Endodermal cell (in vitro differentiated cells): ENCODE data around the gene ORC1. TPM values are rescaled to one million over a fixed set of nuclear protein-coding genes. Genes with fewer than 3 reads are reported as not detected.

Source experiments
- DNase-seq: peaks from one replicate; pipeline ENCODE4 v3.0.0-alpha.2; 2017
- H3K27ac ChIP-seq: 2 replicates; pipeline ENCODE4 v1.5.1; 2013; ENCODE audit warnings: mild to moderate bottlenecking, low read depth, low read length, moderate library complexity
- H3K27me3 ChIP-seq: 2 replicates; pipeline ENCODE4 v1.6.1; 2013; ENCODE audit warnings: mild to moderate bottlenecking, low read length, moderate library complexity; ENCODE audit not compliant: insufficient read depth, control insufficient read depth, poor library complexity, severe bottlenecking
- H3K36me3 ChIP-seq: 2 replicates; pipeline ENCODE4 v1.7.0; 2013; ENCODE audit warnings: mild to moderate bottlenecking, low read length, moderate library complexity; ENCODE audit not compliant: control insufficient read depth, insufficient read depth
- H3K4me1 ChIP-seq: one replicate; pipeline ENCODE4 v1.7.0; 2013; ENCODE audit warnings: low read length; ENCODE audit not compliant: control insufficient read depth, insufficient read depth
- H3K4me3 ChIP-seq: 2 replicates; pipeline ENCODE4 v1.5.1; 2013; ENCODE audit warnings: mild to moderate bottlenecking, low read length, moderate library complexity
- H3K9ac ChIP-seq: 2 replicates; pipeline ENCODE4 v1.6.1; 2013; ENCODE audit warnings: mild to moderate bottlenecking, low read length, moderate library complexity; ENCODE audit not compliant: poor library complexity, severe bottlenecking; ENCODE audit errors: extremely low read depth
- H3K9me3 ChIP-seq: 2 replicates; pipeline ENCODE4 v1.6.1; 2013; ENCODE audit warnings: mild to moderate bottlenecking, low read length, moderate library complexity; ENCODE audit not compliant: control insufficient read depth
- H3K27ac Mint-ChIP-seq: 2 replicates; pipeline ENCODE4 v1.8.0; 2020; ENCODE audit warnings: mixed read lengths
- H3K27me3 Mint-ChIP-seq: 2 replicates; pipeline ENCODE4 v1.8.0; 2021; ENCODE audit warnings: mild to moderate bottlenecking, mixed read lengths; ENCODE audit not compliant: insufficient read depth
- H3K36me3 Mint-ChIP-seq: 2 replicates; pipeline ENCODE4 v1.8.0; 2020; ENCODE audit warnings: low read depth, mixed read lengths
- H3K4me1 Mint-ChIP-seq: 2 replicates; pipeline ENCODE4 v1.8.0; 2020; ENCODE audit warnings: mixed read lengths
- H3K4me3 Mint-ChIP-seq: 2 replicates; pipeline ENCODE4 v1.8.0; 2020; ENCODE audit warnings: mild to moderate bottlenecking, moderate library complexity, mixed read lengths
- H3K9me3 Mint-ChIP-seq: 2 replicates; pipeline ENCODE4 v1.8.0; 2020; ENCODE audit warnings: mild to moderate bottlenecking, mixed read lengths
- WGBS, 2 experiments: methylation state at CpG; one replicate each; pipeline versions ENCODE4 v1.1.5 to v1.1.7; 2013; ENCODE audit warnings: missing lambda C conversion rate in 2 of 2, mixed read lengths in 1 of 2; ENCODE audit not compliant: insufficient coverage in 1 of 2, insufficient read length in 1 of 2; 5-methylcytosine and 5-hydroxymethylcytosine counted together
- long read RNA-seq, 4 experiments: library from polyadenylated mRNA in 2 of 4; library from RNA in 1 of 4; library from capped mRNA in 1 of 4; stranded (forward) in 3 of 4; unstranded in 1 of 4; transcript quantifications; one replicate each; pipeline ENCODE4 v2.0.0, GENCODE V29; 2020 to 2021; ENCODE audit warnings: inconsistent platforms in 1 of 4
- polyA plus RNA-seq, 2 experiments: library from polyadenylated mRNA; stranded (reverse); fragments of 50-300 nt; gene quantifications; one replicate each; pipeline ENCODE4 v1.2.3, GENCODE V29; 2013
- total RNA-seq, 2 donors: library from RNA; stranded (reverse); fragmentation: NEBNext Ultra II Directional in 1 of 2; extraction: Animal tissue kit (Norgen Biotek cat#: 25700) in 1 of 2; gene quantifications; 2 replicates in 1 of 2; 3 replicates in 1 of 2; pipeline ENCODE4 v1.2.1, GENCODE V29; 2021
- TF ChIP-seq, protein P1 (sequence below): fragments of 200-600 bp; sonication (generic); conservative IDR thresholded peaks from 2 replicates; pipeline ENCODE4 v1.5.0; 2021; ENCODE audit warnings: antibody characterized with exemption, mild to moderate bottlenecking

ORC1 gene
- 10 to 100 TPM; 23.0 to 25.5 TPM for total RNA-seq
- polyA plus RNA-seq (2013, experiment 1 of 2) = 24.6 TPM
- polyA plus RNA-seq (2013, experiment 2 of 2) = 22.5 TPM
- long read RNA-seq, experiment 1, partial matches to known transcripts = 2 of 10 reads
- long read RNA-seq, experiment 1, other reads (novel, unspliced or antisense) = 4 of 10 reads
- long read RNA-seq, experiment 2, transcript ORC1-202 (17 exons, 3,157 nt) = major isoform, 26 of 38 reads
- long read RNA-seq, experiment 2, partial matches to known transcripts = 4 of 38 reads
- long read RNA-seq, experiment 2, other reads (novel, unspliced or antisense) = 6 of 38 reads
- long read RNA-seq, experiment 3, transcript ORC1-202 (17 exons, 3,157 nt) = major isoform, 129 of 207 reads
- long read RNA-seq, experiment 3, transcript ORC1-201 (17 exons, 3,080 nt) = minor isoform, 30 of 207 reads
- long read RNA-seq, experiment 3, partial matches to known transcripts = 15 of 207 reads
- long read RNA-seq, experiment 3, other reads (novel, unspliced or antisense) = 33 of 207 reads
- long read RNA-seq, experiment 4, partial matches to known transcripts = 0 of 3 reads
- long read RNA-seq, experiment 4, other reads (novel, unspliced or antisense) = 1 of 3 reads

DNA sequence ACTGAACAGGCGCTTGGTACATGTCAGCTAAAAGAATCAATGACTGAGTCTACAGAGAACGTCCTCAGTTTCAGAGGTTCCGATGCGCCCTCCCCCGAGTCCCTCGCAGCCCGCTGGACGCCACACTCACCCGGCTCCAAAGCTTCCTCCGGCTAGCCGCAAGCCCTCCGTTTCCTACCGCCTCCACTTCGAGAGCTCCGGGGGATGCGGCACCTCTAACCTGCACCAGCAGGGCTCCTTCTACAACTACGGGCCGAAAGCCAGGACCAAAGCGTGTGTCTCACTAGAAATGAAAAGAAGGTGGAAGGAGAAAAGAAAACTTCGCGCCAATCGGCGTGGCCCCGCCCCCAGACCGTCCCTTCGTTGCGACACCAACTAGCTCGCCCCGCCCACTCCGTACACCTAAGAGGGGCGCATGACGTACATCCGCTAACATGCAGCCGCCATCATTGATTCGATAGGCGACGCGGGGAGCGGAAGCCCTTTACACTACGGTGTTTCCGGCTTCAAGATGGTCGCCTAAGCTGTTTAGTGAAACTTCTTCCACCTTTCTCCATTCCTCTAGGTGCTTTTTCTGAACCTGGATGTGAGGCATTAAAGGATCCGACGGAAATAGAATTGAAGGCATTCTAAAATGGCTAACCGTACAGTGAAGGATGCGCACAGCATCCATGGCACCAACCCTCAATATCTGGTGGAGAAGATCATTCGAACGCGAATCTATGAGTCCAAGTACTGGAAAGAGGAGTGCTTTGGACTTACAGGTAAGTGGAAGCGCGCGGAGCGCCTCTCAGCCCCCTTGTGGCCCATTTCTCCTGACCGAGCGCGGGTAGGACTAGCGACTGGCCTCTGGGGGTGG lies at the start of gene ORC1, which contains the start of gene PRPF38A:
Gene ORC1 (minus strand): TSS at position 308 of the 859 bp plus-strand sequence. CDS start 2,200 bp downstream, outside the sequence.
Gene PRPF38A (plus strand): TSS at position 487 of the 859 bp plus-strand sequence. CDS start 148 bp downstream, at position 635.
- Histone ChIP-seq H3K9ac (peak within 1 kb of the TSS; percentile 97), H3K9me3 (no peaks in the 10 kb centered on the region), H3K27ac (peak within 1 kb of the TSS; percentile 93), H3K27me3 (no peaks in the 10 kb centered on the region), H3K4me3 (peak within 1 kb of the TSS; percentile 97), H3K36me3 (peaks cover 50% of the 10 kb centered on the region), H3K4me1 (no peaks in the 10 kb centered on the region)
- Mint-ChIP-seq H3K36me3 (peaks cover 52% of the 10 kb centered on the region), H3K9me3 (no peaks in the 10 kb centered on the region), H3K27ac (peak within 1 kb of the TSS; percentile 99), H3K27me3 (no peaks in the 10 kb centered on the region), H3K4me3 (peak within 1 kb of the TSS; percentile 96), H3K4me1 (peaks cover 16% of the 10 kb centered on the region)
- WGBS, 2 experiments = 0% methylated on average over 11 to 57 of the region's 57 CpGs
- TF ChIP-seq, protein P1, sequence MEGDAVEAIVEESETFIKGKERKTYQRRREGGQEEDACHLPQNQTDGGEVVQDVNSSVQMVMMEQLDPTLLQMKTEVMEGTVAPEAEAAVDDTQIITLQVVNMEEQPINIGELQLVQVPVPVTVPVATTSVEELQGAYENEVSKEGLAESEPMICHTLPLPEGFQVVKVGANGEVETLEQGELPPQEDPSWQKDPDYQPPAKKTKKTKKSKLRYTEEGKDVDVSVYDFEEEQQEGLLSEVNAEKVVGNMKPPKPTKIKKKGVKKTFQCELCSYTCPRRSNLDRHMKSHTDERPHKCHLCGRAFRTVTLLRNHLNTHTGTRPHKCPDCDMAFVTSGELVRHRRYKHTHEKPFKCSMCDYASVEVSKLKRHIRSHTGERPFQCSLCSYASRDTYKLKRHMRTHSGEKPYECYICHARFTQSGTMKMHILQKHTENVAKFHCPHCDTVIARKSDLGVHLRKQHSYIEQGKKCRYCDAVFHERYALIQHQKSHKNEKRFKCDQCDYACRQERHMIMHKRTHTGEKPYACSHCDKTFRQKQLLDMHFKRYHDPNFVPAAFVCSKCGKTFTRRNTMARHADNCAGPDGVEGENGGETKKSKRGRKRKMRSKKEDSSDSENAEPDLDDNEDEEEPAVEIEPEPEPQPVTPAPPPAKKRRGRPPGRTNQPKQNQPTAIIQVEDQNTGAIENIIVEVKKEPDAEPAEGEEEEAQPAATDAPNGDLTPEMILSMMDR = peak; percentile 84
- peak; percentile 98 for DNase-seq

DNA sequence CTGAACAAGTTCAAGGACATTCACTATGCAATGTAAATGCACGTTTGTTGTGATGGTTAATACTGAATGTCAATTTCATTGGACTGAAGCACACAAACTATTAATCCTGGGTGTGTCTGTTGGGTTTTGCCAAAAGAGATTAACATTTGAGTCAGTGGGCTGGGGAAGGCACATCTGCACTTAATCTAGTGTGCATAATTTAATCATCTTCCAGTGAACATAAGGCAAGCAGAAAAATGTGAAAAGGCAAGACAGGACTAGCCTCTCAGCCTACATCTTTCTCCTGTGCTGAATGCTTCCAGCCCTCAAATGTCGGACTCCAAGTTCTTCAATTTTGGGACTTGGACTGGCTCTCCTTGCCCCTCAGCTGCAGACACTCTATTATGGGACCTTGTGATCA lies 40.2 kb upstream of the ORC1 start:
- Mint-ChIP-seq H3K27me3 (no peaks in the 10 kb centered on the region), H3K36me3 (peaks cover 49% of the 10 kb centered on the region), H3K4me3 (no peak overlapping the region), H3K27ac (no peak overlapping the region), H3K9me3 (no peaks in the 10 kb centered on the region), H3K4me1 (no peaks in the 10 kb centered on the region)
- Histone ChIP-seq H3K9me3 (no peaks in the 10 kb centered on the region), H3K36me3 (peaks cover 98% of the 10 kb centered on the region), H3K27me3 (no peaks in the 10 kb centered on the region), H3K4me1 (no peaks in the 10 kb centered on the region), H3K4me3 (no peak overlapping the region), H3K27ac (no peak overlapping the region), H3K9ac (no peak overlapping the region)
- TF ChIP-seq, protein P1 = no peak
- WGBS, 2 experiments = 98 to 100% methylated on average over 1 to 2 of the region's 2 CpGs
- DNase-seq = no peak

GRCh38 chr1:52439976-52440375 lies 35.8 kb upstream of the ORC1 start:
- Histone ChIP-seq H3K4me1 (no peaks in the 10 kb centered on the region), H3K9me3 (no peaks in the 10 kb centered on the region), H3K27me3 (no peaks in the 10 kb centered on the region), H3K36me3 (peaks cover 96% of the 10 kb centered on the region), H3K9ac (no peak overlapping the region), H3K27ac (no peak overlapping the region), H3K4me3 (no peak overlapping the region)
- no peaks in the 10 kb centered on the region for H3K9me3 Mint-ChIP-seq
- TF ChIP-seq, protein P1 = no peak
- no peak overlapping the region for H3K4me3 Mint-ChIP-seq
- 93 to 100% methylated on average over 1 to 3 of the region's 4 CpGs for WGBS, 2 experiments
- H3K36me3 Mint-ChIP-seq = peaks cover 64% of the 10 kb centered on the region
- no peaks in the 10 kb centered on the region for H3K27me3 Mint-ChIP-seq
- no peak for DNase-seq
- no peak overlapping the region for H3K27ac Mint-ChIP-seq
- H3K4me1 Mint-ChIP-seq = peaks cover 6% of the 10 kb centered on the region
